ENCODE measurements around the gene TTC16.
"Not testable (repeated sequence)": the region's sequence is repeated elsewhere in the genome, so short reads cannot be mapped to it uniquely, and the experiment has no call there.

DNA sequence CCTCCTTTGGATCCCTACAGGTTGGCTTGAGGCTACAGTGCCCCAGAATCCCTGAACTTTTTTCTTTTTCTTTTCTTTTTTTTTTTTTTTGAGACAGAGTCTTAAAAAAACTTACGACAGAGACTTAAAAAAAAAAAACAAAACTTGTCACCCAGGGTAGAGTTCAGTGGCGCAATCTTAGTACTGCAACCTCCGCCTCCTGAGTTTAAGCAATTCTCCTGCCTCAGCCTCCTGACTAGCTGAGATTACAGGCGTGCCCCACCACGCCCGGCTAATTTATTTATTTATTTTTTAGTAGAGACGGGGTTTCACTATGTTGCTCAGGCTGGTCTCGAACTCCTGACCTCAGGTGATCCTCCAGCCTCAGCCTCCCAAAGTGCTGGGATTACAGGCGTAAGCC, 65.0 kb downstream of the TTC16 start:
- TF ChIP-seq, protein P1, sequence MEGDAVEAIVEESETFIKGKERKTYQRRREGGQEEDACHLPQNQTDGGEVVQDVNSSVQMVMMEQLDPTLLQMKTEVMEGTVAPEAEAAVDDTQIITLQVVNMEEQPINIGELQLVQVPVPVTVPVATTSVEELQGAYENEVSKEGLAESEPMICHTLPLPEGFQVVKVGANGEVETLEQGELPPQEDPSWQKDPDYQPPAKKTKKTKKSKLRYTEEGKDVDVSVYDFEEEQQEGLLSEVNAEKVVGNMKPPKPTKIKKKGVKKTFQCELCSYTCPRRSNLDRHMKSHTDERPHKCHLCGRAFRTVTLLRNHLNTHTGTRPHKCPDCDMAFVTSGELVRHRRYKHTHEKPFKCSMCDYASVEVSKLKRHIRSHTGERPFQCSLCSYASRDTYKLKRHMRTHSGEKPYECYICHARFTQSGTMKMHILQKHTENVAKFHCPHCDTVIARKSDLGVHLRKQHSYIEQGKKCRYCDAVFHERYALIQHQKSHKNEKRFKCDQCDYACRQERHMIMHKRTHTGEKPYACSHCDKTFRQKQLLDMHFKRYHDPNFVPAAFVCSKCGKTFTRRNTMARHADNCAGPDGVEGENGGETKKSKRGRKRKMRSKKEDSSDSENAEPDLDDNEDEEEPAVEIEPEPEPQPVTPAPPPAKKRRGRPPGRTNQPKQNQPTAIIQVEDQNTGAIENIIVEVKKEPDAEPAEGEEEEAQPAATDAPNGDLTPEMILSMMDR (IDR thresholded peaks at IDR 0.05): not testable (repeated sequence)
- not testable (repeated sequence) for TF ChIP-seq ZNF232 (CRISPR knock-in tag; IDR thresholded peaks at IDR 0.05); RELA (CRISPR knock-in tag; IDR thresholded peaks at IDR 0.05; ENCODE audit: borderline replicate concordance); NR2C2 (CRISPR knock-in tag; IDR thresholded peaks at IDR 0.05)
- TF ChIP-seq, protein P2, sequence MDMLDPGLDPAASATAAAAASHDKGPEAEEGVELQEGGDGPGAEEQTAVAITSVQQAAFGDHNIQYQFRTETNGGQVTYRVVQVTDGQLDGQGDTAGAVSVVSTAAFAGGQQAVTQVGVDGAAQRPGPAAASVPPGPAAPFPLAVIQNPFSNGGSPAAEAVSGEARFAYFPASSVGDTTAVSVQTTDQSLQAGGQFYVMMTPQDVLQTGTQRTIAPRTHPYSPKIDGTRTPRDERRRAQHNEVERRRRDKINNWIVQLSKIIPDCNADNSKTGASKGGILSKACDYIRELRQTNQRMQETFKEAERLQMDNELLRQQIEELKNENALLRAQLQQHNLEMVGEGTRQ (CRISPR knock-in tag; IDR thresholded peaks at IDR 0.05): not testable (repeated sequence)
- TF ChIP-seq, protein P3, sequence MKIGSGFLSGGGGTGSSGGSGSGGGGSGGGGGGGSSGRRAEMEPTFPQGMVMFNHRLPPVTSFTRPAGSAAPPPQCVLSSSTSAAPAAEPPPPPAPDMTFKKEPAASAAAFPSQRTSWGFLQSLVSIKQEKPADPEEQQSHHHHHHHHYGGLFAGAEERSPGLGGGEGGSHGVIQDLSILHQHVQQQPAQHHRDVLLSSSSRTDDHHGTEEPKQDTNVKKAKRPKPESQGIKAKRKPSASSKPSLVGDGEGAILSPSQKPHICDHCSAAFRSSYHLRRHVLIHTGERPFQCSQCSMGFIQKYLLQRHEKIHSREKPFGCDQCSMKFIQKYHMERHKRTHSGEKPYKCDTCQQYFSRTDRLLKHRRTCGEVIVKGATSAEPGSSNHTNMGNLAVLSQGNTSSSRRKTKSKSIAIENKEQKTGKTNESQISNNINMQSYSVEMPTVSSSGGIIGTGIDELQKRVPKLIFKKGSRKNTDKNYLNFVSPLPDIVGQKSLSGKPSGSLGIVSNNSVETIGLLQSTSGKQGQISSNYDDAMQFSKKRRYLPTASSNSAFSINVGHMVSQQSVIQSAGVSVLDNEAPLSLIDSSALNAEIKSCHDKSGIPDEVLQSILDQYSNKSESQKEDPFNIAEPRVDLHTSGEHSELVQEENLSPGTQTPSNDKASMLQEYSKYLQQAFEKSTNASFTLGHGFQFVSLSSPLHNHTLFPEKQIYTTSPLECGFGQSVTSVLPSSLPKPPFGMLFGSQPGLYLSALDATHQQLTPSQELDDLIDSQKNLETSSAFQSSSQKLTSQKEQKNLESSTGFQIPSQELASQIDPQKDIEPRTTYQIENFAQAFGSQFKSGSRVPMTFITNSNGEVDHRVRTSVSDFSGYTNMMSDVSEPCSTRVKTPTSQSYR (CRISPR knock-in tag; IDR thresholded peaks at IDR 0.05): not testable (repeated sequence)
- TF ChIP-seq, protein P4, sequence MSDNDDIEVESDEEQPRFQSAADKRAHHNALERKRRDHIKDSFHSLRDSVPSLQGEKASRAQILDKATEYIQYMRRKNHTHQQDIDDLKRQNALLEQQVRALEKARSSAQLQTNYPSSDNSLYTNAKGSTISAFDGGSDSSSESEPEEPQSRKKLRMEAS (CRISPR knock-in tag; IDR thresholded peaks at IDR 0.05): not testable (repeated sequence)
- TF ChIP-seq, protein P5, sequence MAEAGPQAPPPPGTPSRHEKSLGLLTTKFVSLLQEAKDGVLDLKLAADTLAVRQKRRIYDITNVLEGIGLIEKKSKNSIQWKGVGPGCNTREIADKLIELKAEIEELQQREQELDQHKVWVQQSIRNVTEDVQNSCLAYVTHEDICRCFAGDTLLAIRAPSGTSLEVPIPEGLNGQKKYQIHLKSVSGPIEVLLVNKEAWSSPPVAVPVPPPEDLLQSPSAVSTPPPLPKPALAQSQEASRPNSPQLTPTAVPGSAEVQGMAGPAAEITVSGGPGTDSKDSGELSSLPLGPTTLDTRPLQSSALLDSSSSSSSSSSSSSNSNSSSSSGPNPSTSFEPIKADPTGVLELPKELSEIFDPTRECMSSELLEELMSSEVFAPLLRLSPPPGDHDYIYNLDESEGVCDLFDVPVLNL (CRISPR knock-in tag; IDR thresholded peaks at IDR 0.05; ENCODE audit: borderline replicate concordance, low read depth): not testable (repeated sequence)
- TF ChIP-seq, protein P6, sequence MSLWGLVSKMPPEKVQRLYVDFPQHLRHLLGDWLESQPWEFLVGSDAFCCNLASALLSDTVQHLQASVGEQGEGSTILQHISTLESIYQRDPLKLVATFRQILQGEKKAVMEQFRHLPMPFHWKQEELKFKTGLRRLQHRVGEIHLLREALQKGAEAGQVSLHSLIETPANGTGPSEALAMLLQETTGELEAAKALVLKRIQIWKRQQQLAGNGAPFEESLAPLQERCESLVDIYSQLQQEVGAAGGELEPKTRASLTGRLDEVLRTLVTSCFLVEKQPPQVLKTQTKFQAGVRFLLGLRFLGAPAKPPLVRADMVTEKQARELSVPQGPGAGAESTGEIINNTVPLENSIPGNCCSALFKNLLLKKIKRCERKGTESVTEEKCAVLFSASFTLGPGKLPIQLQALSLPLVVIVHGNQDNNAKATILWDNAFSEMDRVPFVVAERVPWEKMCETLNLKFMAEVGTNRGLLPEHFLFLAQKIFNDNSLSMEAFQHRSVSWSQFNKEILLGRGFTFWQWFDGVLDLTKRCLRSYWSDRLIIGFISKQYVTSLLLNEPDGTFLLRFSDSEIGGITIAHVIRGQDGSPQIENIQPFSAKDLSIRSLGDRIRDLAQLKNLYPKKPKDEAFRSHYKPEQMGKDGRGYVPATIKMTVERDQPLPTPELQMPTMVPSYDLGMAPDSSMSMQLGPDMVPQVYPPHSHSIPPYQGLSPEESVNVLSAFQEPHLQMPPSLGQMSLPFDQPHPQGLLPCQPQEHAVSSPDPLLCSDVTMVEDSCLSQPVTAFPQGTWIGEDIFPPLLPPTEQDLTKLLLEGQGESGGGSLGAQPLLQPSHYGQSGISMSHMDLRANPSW (CRISPR knock-in tag; conservative IDR thresholded peaks at IDR 0.05; ENCODE audit: low read depth): not testable (repeated sequence)
